ENCODE results near the gene MAP3K2.

Gene MAP3K2

DNA sequence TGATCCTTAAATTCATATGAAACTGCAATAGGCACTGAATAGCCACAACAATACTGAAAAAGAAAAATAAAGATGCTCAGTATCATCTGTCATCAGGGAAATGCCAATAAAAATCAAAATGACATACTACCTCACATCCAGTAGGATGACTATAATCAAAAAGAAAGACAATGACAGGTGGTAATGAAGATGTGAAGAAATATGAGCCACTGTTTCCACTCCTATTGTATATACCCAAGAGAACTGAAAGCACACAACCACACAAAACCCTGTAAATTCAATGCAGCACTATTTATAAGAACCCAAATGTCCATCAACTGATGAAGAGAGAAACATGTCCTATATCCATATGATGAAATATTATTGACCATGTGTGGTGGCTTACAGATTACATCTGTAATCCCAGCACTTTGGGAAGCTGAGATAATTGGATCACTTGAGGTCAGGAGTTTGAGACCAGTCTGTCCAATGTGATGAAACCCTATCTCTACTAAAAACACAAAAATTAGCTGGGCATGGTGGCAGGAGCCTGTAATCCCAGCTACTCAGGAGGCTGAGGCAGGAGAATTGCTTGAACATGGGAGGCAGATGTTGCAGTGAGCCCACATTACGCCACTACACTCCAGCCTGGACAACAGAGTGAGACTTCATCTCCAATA lies 39.9 kb downstream of the MAP3K2 start:
- DNase-seq: no peak

DNA sequence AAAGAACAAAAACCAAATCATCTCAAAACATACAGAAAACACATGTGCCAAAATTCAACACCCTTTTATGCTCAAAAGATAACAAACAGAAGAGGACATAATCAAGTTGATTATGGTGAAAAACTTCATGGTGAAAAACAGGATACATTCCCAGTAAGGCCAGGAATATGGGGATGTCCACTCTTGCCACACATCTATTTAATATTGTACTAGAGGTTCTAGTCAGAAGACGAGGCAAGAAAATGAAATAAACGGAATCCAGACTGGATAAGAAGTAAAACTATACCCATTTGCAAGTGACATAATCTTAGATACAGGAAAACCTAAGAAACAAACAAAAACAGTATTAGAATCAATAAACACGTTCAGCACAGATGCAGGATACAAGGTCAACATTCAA lies 40.8 kb downstream of the MAP3K2 start:
- DNase-seq: no peak

DNA sequence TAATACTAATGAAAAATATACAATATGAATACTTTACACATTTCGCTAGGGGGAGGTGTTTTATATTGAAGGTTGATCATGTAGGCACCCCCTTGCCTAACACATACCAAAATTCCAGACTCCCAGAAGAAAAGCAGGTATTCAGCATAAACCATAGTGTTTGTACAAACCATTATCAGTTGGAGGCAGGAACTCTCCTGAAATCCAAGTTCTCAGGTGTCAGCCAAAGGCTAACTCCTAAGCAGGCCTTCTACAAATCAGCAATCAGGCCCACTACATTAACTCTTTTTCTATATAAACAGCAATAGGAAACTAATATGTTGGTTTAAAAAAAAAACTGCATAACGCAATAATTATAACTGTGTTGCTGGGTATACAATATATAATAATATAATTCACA lies 44.5 kb downstream of the MAP3K2 start:
- DNase-seq: no peak

GRCh38 chr2:127342101-127342500 lies 45.7 kb downstream of the MAP3K2 start:
- no peak for DNase-seq

DNA sequence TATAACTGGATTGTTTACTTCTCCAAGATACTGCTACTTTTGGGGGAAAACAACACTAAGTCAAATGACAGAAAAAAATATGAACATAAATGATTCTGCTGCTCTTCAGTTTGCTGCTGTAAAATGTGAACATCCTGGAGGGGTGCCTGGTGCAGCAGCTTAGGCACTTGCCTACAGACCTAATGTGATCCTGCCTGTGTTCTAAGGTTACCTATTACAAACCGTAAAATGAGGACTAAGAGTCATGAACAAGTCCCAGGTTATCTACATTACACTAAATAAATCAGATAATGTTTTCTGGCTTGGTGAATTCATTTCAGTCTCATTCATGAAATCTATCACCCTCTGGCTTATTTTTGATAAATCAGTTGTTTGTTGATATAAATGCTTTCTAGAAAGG lies 55.4 kb downstream of the MAP3K2 start:
- DNase-seq: no peak

GRCh38 chr2:127330753-127331152 lies 57.0 kb downstream of the MAP3K2 start:
- no peak for DNase-seq

GRCh38 chr2:127326289-127326945 lies 61.4 kb downstream of the MAP3K2 start:
- no peak for DNase-seq

DNA sequence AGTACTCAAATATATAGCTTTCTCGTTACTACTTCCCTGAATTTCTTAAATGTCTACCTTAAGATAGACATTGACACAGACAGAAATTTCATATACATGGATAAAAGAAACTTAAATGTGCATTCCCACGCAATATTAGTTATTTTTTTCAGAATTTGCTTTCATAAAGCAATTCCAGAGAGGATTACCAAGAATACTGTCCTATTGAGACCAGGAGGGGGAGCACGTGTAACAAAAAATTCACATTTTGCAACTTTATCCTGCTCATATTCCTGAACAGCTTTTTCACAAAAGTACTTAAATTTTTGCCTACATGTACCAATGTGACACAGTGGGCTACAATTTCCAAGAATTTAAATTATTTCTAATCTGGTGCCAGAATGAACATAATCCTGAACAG lies 63.1 kb downstream of the MAP3K2 start:
- DNase-seq: no peak

GRCh38 chr2:127321303-127321702 lies 66.5 kb downstream of the MAP3K2 start:
- DNase-seq: no peak

DNA sequence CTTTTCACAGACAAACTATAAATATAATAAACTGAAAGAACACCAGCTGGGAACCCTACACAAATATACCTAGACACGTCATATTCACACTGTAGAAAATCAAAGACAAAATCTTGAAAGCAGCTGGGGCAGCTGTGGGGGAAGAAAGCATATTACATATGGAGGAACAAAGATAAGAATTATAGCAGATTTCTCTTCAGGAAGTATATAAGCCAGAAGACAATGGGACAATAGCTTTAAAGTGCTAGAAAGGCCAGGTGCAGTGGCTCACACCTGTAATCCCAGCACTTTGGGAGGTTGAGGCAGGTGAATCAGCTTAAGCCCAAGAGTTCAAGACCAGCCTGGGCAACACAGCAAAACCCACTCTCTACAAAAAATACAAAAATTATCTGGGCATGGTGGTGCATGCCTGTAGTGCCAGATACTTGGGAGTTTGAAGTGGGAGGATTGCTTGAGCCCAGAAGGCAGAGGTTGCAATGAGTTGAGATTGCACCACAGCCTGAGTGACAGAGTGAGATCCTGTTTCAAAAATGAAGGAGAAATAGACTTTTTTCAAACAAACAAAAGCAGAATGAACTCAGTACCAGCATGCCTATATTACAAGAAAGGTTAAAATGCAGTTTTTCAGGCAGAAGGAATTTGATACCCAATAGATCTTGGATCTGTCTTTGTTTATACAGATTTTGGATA lies 67.0 kb downstream of the MAP3K2 start:
- no peak for DNase-seq

DNA sequence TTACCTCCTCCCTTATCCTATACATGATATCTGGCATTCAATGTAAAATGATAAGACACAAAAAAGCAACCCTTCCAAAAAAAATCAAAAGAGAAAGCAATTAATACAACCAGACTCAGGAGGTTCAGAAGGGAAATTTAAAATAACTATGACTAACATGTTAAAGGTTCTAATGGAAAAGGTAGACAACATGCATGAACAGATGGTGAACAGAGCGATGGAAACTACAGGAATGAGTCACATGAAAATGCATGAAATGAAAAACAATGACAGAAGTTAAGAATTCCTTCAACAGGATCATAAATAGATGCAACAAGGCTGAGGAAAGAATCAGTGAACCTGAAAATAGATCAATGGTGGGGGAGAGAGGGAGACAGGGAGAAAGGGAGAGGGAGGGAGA lies 67.7 kb downstream of the MAP3K2 start:
- no peak for DNase-seq

DNA sequence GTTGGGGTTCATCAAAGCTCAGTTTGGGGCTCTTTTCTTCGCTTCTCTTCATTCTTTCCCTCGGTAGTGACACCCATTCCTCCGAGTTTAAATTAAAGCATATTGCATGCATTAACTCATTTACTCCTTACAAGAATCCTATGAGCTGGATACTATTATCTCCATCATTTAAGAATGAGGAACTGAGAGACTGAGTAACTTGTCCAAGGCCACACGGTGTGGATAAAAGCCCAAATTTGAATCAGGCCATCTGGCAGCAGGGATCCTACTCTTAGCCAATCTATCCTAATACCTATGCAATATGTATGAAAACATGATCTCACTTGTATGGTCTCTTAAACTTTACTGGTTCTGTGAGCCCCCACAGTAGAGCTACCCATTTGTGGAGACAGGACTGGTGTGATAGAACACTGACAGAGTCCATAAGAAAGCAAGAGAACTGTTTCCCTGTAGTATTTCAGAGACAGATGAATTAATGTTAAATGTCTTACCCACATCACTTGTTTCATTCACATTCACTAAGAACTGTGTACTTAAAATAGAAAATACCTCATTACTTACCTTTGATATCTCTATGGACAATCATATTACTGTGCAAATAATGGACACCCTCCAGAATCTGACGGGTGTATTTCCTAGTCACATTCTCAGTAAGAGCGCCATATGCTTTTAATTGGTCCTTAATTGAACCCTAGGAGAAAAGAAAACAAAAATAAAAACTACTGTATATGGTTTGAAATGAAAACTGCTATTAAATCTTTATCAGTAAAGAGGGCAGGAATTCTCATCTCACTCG lies 73.4 kb downstream of the MAP3K2 start:
- DNase-seq: no peak

- no peak for DNase-seq
These were observed 74.4 kb downstream of the MAP3K2 start for GRCh38 chr2:127313406-127313805.

DNA sequence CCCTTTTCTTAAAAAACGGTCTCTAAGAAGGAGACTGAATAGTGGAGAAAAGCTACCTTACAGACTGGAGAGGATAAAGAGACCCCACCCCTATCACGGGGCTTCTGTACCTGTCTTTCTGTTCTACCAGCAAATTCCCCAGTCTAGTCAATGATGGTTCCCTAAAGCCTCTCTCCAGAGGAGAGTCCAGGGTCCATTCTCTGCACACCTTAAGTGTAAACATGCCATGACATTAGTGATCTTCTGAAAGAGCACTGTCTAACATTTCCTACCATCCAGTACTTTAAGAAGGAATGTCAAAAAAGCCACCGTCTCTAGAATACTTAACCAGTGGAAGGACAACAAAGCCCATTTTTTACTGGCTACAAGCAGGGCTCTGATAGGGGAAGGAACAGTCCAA lies 76.8 kb downstream of the MAP3K2 start:
- no peak for DNase-seq

DNA sequence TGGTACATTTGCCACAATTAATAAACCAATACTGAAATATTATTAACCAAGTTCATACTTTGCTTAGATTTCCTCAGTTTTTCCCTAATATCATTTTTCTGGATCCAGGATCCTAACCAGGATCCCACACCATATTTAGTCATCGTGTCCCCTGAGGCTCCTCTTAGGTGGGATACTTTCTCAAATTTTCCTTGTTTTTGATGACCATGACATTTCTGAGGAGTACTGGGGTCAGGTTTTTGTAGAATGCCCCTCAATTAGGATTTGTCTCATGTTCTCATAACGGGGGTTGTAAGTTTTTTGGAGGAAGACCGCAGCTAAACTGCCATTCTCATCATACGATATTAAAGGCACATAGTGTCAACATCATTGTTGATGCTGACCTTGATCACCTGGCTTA lies 78.3 kb downstream of the MAP3K2 start:
- DNase-seq: no peak

GRCh38 chr2:127308586-127309138 lies 79.1 kb downstream of the MAP3K2 start:
- no peak for DNase-seq

- DNase-seq: no peak
These were observed 81.7 kb downstream of the MAP3K2 start for GRCh38 chr2:127305990-127306585.

DNA sequence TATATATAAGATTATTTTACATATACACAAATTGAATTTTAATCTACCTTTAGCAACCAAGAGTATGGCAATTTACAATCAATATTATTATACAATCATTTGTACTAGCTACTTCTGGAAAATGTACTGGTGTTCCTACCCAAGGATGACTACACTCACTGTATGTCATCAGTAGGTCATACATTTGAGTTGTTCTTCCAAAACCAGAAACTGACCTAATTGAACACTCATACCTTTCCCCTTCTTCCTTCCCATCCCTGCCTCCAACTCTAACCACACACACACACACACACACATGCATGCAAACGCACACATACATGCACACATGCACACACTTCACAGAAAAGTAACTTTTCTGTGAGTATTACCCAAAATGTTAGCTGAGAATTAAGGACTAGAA lies 85.6 kb downstream of the MAP3K2 start:
- no peak for DNase-seq

DNA sequence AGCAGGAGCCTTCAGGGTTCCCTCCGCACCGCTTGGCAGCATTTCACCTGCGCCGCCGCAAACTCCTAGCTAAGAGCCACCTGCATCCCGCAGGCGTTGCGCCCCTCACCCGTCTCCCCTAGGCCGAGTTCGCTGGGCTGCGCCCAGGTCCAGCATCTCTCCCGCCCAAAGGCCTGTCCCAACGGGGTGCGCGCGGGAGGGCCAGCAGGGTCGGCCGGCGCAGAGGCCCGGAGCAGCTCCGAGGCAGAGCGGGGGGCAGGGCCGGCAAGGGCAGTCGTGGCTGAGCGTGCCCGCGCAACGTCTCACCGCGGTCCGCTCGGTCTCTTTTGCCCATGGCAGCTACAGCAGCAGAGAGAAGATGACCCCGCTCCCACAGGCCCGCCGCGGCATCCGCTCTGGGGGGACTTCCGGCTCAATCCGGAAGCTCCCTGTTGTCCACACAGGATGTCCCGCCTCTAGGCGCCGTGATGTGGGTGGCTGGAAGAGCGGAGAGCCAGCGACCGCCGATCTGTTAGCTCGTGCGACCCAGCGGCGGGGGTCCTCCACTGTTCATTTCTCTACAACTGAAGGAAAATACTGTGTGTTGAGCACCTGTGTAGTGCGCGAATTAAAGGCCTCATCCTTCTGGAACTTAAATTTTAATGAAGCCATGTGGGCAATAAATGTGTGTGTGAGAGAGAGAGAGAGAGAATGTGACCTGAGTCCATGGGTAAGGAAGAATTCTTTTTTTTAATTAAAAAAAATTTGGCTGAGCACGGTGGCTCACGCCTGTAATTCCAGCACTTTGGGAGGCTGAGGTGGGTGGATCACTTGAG lies 93.8 kb downstream of the MAP3K2 start, which contains the start of gene ERCC3:
TSS of gene ERCC3 (minus strand) at position 397 of the 815 bp plus-strand sequence. CDS start at position 334, 63 bp downstream.
- DNase-seq: peak; percentile 59 to 81 (median 68)

GRCh38 chr2:127293386-127293747 lies 94.4 kb downstream of the MAP3K2 start:
- DNase-seq: no peak

GRCh38 chr2:127288274-127288673 lies 99.5 kb downstream of the MAP3K2 start:
- DNase-seq: no peak

- no peak for DNase-seq
These were observed 104.5 kb downstream of the MAP3K2 start for GRCh38 chr2:127283275-127283674.

Measured in activated CD4-positive, CD25-positive, alpha-beta regulatory T cell (primary cell).